OCI-LY3 (cell line): ENCODE data around the gene BICD2.

Experiments used
- EZH2phosphoT487 ChIP-seq: fragments of 200-600 bp; shearing (Covaris generic); IDR thresholded peaks from 2 replicates; pipeline ENCODE4 v1.6.1; 2018; ENCODE audit warnings: antibody characterized with exemption, mixed run types, low read depth
- TF ChIP-seq, protein P1 (sequence below): fragments of 200-600, 300-600 bp; sonication (generic); IDR thresholded peaks from 2 replicates; pipeline ENCODE4 v1.5.1; 2014; ENCODE audit warnings: antibody characterized with exemption, low read length, low read depth

GRCh38 chr9:92749934-92750315 is 14.7 kb downstream of the BICD2 start:
- TF ChIP-seq, protein P1, sequence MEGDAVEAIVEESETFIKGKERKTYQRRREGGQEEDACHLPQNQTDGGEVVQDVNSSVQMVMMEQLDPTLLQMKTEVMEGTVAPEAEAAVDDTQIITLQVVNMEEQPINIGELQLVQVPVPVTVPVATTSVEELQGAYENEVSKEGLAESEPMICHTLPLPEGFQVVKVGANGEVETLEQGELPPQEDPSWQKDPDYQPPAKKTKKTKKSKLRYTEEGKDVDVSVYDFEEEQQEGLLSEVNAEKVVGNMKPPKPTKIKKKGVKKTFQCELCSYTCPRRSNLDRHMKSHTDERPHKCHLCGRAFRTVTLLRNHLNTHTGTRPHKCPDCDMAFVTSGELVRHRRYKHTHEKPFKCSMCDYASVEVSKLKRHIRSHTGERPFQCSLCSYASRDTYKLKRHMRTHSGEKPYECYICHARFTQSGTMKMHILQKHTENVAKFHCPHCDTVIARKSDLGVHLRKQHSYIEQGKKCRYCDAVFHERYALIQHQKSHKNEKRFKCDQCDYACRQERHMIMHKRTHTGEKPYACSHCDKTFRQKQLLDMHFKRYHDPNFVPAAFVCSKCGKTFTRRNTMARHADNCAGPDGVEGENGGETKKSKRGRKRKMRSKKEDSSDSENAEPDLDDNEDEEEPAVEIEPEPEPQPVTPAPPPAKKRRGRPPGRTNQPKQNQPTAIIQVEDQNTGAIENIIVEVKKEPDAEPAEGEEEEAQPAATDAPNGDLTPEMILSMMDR = no peak
- TF ChIP-seq EZH2phosphoT487 = no peak
